ENCODE measurements around the gene NKX2-3.

Gene NKX2-3

DNA sequence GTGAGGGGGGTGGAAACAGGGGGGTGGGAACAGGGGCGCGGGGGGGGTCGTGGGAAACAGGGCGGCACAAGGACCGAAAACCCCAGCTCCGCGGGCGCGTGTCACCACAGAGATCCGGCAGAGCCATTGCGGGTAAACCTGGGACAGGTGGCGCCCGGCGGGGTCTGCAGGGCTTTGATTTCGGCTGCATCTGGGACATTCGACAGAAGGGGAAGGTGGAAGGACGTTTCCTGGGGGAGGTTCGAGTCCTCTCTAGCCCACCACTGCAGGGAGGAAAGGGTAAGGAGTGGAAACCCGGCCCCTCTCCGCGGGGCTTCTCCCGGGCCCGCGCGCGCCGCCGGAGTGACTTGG lies 7.5 kb downstream of the NKX2-3 start:
- no peak for DNase-seq

DNA sequence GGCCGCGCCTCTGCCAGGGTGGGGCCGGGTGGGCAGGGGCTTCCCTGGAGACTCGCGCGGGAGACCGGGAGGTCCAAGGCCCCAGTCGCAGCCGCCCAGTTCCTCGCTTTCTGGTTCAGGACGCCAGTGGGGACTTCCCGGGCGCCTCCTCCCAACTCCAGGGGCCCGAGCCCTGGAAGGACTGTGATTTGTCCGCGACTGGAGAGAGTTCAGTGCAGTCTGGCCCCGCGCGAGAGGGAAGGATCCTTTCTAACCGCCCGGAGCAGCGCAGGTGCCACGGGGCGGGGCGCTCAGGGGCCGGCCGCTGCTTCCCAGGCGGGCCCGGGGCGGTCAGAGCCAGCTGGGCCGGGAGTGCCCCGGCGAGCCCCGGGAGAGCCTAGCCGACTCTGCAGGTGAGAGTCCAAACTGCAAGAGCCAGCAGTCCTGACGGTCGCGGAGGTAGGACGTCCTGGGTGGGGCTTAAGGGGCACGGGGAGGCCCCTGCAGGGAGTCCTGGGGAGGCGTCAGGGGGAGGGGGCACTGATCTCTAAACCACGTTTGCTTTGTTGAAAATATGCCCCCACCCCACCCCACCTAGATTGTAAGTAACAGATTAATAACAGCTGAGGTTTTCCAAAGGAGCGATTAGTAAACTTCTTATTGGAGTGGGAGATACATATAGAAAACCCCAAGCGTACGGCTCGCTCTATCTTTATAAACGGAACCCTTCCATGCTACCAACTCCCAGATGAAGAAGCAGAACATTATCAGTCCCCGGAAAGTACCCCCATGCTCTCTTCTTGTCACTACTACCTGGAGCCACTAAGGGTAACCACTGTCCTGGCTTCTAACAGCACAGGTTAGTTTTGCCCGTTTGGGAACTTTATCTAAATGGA lies 8.2 kb downstream of the NKX2-3 start:
- DNase-seq: no peak

DNA sequence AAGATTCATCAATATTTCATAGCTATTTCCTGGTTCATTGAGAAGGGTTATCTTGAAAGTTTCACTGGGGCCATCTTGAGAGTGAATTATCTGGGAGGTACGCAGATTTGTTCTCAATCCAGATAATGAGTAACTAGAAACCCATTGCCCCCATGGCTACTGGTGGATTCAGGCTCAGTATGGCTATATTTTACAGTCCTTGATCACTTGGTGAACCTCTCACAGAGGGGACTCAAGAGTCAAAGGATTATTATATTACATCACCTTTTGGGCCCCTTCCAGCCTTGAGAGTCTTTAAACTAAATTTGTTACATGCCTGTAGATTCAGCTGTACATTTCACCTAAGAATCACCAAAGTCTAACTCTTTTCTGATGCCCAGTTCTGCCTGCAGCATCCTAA lies 11.6 kb downstream of the NKX2-3 start:
- no peak for DNase-seq

DNA sequence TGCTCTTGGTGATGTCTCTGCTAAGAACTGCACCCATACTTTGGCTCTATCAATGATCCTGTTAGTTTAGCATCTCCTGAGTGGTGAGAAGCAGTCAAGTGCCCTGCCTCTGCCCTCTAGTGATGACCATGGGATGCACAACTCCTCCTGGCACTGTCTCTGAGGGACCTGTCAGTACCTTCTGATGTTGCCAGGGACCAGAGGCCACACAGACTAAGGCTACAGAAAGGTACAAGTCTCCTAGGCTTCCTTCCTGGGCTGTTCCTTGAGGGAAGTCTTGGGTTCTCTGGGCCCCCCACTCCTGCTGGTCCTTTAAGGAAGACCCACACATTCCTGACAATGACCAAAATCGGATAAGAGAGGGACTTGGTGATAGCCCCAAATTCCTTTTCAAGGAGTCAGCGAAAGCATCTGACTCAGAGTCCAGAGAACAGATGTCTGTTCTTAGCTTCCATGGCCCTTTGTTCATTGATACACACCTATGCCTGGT lies 15.3 kb downstream of the NKX2-3 start:
- no peak for DNase-seq

DNA sequence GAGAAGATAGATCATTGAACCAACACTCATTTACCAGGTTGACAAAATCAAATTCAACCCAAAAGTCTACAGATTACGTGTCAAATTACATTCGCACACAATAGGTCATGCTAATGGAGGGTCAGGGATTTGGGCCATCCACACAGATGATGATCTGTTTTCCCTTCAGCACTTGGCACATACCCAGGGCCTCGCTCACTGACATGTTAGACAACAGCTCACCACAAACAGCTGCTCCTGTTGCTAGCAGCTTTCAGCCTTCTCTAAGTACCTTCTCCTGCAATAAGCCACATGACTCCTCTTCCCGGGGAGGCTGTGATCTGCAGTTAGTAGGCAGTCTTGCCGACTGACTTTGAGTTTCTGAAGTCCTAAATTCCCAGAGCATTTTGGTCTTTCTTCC lies 18.4 kb downstream of the NKX2-3 start:
- DNase-seq: peak; percentile 18

DNA sequence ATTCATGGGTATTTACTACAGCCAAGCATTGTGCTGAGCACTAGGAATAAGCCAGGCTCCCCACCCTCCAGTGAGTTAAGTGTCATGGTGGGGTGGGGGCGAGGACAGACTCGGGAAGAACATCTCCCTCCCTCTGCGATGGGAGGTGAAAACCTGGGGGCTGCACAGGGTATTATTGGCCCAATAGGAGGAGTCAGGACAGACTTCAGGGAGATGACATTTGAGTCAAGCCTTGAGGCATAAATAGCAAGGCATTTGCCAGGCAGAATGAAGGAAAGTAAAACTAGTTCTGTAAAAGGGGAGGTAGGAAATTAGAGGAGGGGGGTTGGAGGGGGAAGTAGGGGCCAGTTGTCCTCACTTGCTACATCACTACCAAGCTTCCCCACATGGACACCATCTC lies 18.9 kb downstream of the NKX2-3 start:
- no peak for DNase-seq

DNA sequence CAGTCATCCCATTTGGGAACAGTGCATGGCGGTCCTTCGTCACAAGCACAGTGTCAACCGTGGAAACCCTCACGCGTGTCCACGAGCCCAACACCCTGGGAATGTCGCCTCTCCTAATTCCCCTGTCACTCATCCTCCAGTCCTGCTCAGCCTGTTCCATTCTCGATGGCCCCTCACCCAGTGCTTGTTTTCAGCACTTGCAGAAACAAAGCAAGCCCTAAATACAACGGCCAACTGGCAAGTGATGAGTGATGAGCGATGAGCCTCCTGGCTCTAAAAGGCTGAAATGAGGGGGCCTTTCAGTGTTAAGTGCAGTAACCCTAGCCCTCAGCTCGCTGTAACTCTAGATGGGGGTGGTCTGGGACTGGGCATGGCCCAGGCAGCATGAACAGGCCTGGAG lies 22.6 kb downstream of the NKX2-3 start:
- DNase-seq: no peak

DNA sequence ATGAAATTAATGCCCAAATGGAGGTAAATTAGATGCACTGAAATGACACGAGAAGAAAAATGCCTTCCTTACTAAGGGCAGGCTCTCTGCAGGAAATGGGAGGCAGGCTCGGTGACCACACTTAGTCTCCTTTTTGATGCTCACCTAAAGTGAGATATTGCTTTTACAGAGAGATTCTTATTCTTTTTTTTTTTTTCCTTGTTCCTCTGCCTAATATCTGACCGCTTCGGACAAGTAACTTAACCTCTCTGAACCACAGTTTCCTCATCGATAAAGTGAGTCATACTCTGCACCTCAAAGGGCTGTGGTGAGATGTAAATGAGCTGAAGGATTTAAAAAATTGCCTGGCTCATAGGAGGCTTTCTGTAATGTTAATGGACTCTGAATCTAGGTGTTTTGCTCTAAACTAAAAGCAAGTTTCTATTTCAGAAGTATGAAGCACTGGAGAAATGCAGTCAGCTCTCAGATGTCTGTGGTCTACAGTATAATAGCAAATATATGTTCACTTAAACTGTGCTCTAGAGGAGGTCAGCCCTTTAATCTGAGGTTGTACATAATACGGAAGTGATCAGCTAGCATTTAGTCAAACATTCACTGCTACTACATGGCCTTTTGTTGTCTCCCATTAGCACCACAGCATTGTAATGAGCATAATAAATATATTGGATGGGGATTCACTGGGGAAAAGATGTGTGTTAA lies 23.2 kb downstream of the NKX2-3 start:
- DNase-seq: no peak

DNA sequence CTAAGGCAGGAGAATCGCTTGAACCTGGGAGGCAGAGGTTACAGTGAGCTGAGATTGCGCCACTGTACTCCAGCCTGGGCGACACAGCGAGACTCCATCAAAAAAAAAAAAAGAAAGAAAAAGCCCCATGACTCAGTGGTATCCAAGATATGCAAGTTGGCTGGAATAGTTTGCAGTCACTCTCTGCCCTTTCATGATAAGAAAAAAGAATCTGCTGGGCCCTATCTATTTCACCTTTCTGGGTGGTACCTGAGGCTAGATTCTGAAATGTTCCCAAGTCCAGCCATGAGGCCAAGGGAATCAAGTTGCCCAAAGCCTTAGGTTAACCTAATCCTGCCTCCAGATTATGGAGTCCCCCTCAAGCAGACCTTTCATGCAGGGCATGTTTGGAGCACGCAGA lies 24.3 kb downstream of the NKX2-3 start:
- no peak for DNase-seq

DNA sequence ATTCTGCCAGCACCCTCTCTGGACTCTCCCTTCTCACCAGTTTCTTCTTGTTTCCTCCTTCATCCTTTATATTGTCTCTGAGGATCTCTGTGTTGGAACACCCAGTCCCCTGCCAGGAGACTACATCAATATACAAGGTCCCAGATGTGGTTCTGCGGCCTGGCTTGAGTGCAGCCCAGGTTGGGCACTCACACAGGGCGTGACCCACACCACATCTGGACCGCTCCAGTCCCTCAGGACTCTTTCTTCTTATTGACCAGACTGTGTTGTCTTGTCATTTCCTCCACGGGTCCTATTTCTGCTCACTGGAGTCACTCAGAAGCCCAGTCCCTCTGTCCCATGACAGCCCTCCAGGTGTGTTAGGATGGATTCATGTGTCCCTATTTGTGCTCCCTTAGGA lies 26.0 kb downstream of the NKX2-3 start:
- no peak for DNase-seq

DNA sequence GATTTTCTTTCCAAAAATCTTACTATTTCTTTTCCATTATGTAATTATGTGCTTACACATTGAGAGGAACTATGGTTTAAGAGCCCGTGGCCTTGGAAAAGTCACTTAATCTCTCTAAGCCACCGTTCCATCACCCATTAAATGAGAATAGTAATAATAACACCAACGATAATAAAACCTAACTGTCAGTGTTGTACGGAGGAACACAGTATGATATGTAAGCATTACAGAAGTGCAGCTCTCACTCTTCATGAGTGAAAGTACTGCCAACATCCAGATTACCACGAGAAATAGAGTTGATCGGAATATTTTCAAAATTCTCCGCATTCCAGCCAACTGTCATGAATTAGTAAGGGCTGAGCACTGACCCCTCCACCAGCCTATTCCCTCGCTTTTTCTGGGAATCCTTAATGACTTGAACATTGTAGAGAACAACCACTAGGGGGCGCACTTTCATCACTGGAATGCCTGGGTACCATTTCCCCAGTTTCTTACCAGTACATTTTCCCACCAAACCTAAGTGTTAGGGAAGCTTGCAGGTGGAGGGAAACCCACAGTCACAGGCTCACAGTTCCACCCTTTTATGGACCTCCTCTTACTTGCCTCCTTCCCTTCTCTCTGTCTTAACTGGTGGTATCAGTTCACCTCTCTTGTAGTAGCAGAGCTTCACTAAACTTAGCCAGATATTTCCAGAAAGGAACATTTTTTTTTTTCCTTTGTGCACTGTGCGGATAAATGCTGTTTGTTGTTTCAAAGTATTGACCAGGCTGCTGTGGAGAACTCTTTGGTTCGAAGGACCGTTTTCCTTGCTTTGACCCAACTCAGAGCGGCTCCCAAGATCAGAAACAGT lies 27.8 kb downstream of the NKX2-3 start:
- peak; percentile 4 for DNase-seq

DNA sequence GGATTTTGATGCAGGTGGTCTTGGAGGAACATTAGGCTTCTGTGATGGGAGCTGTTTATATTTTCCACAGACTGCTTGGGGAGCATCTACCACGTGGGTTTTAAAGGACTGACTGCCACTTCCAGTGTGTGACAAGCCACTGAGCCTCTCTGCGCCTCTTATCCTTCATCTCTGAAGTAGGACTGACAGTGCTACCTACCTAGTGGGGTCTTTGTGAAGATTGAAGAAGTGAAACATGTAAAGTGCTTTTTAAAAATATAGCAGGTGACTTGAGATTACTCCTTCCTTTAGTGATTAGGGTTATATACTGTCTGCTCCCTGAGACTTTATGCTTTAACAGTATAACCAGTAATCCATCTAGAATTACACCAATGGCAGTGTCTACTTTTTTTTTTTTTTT lies 29.9 kb downstream of the NKX2-3 start:
- no peak for DNase-seq

DNA sequence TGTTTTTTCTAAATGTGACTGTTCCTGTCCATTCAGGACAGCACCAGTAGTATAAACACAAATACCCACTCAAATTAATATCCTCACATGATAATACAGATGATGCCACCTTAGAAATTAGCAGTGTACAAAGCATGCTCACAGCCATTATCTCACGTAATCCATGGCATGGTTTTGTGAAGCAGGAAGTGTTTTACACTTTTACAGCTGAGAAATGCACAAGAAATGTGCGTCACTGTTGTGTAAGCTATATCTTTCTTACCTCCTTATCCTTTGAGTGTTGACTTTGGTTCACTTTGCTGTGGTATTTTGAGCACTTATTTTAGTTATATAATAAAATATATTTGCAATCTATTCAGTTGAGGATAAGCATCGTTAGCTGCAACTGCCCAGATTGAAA lies 31.6 kb downstream of the NKX2-3 start:
- DNase-seq: no peak

DNA sequence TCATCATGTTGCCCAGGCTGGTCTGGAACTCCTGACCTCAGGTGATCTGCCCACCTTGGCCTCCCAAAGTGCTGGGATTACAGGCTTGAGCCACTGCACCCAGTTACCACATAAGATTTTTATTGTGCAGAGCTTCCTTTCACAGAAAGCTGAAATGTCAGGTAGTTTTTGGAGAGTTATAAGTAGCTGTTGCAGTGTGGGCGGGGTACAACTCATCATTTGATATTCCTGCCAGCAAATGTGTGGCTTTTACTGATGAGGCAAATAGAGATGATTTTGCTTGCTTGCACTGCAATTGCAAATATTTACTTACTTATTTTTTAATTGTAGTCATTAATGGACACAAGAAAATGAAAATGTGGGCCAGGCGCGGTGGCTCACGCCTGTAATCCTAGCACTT lies 32.4 kb downstream of the NKX2-3 start:
- no peak for DNase-seq

DNA sequence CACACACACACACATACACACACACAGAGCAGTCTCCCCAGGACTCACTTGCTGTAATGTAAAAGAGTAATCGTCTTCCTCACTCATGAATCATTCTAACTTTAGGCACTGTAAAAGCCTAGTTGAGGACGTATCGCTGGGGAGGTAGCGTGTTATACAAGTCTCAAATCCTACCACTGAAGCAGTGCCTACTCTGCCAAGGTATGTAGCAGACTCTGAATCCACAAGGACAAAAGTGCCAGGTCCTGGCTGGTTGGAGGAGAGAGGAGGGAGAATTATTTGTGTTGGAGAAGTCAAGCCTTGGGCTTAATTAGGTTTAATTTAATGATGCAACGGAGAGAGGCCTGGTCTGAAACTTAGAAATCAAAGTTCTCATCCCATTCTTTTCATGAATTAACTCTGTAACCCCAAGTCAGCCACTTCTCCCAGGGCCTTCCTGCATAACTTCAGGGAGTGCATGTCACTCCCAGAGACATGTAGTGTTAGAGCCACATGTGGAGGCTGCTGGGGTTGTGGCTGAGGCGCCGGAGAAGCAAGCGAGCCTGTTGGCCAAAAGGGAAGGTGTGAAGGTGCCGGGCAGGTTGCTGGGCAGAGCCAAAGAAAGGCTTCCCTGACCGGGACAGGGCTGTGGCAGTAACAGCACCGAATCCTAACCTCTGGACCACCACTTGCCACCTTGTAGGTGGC lies 36.7 kb downstream of the NKX2-3 start:
- no peak for DNase-seq

DNA sequence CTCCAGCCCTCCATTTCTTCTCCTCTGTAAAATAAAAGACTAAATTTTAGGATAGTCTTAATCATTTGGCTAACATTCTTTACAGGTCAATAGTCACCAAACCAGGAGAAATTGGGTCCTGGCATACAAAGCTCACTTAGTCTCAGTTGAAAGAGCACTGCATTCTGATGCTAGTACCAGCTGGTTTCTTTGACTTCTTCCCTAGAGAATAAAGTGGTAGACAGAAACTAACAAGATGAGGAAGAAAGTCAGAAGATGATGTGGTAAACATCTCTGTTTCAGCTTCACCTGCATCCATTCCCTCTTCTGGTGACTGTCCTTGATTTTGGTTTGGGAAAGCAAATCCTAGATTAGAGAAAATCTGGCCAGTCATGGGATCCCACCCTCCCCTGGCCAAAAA lies 37.2 kb downstream of the NKX2-3 start:
- DNase-seq: no peak

DNA sequence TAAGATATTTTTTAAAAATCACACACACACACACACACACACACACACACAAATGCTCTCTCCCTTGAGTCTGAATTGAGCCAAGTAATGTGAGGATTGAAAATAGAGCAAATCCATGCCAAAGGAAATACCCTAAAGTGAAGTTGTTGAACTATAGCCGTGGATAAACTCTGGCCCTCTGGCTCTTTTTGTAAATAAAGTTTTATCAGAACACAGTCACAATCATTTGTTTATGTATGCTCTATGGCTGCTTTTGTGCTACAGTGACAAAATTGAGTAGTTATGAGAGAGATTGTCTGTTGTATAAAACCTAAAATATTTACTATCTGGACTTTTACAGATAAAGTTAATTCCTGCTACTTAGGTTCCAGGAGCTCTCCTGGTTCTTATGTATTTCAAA lies 39.1 kb downstream of the NKX2-3 start:
- no peak for DNase-seq

DNA sequence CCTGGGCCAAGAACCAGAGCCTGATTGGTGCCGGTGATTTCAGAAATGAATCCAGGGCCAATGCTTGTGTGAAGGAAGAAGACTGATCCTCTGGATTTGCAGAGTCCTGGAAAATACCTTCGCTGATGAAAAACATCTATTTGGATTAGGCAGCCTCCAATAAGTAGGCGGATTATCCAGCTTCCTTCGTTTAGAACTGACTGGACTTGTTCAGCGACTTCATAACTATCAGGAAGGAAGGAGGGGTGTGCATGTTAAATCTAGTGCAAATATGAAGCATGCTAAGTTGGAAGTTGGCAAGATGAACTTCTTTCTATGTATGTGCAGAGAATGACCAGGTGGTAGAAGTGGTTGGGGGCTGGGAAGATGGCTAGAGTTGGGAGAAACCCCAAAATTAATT lies 41.0 kb downstream of the NKX2-3 start:
- DNase-seq: no peak

DNA sequence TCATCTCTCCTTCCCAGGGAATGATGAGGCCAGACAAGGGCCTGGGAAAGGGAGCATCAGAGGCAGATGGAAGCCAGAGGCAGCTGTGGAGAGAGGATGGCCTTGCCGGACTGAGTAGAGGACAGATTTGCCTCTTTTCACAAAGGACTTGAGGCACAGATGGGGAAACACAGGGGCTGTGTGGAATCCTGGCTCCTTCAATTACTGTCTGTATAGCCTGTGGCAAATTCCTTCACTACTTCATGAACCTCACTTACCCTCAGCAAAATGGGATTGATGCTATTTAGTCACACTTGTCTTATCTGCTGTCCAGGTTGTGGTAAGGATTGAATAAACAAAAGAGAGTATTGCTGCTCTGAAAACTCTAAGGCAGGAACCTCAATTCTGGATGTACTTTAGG lies 47.2 kb downstream of the NKX2-3 start:
- DNase-seq: no peak

DNA sequence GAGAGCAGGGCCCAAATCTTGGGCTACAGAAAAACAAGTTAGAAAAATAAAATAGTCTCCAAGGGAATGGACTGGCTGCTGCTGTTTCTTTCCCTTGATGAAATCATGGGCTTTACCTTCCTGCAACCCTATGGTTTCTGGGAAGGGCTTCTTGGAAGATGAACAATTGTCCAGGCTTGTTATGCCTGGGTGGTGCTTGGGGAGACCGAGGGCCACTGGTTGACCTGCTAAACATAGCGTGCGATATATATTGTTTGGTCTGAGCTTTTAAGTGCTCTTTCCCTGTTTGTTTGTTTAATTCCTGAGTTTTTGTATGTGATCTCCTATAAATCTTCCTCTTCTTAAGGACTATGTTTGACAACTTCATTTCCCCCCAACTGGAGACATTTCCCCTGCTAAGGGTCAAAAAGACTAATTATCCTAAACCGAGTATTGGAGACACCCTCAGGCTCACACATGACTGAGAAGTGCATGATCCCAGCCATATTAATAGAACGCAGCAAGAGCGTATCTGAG lies 49.6 kb downstream of the NKX2-3 start:
- no peak for DNase-seq

DNA sequence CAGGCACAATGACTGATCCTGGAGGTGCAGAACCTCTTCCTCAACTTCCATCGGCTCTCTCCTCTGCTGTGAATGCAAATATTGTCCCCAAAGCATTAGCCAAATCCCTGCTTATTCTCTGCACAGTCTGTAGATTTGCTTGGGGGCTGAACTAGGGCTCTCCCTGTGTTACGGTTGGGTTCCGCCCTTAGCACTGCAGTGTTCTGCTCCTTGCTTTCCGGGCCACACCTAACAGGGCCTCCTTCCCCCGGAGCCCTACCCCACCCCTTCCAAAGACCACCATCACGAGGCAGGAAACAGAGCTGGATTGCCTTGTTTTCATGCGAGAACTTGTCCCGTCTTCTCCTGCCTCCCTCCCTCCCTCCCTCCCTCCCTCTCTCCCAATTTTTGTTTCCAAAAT lies 50.9 kb downstream of the NKX2-3 start:
- DNase-seq: no peak

Data from NCI-H187 treated with DMSO at 0.1 percent for 48 hours (cell line).